HAP-1 (cell line): ENCODE data around the gene NOS1.

Experiments
- DNase-seq, 2 experiments: peaks; one replicate each; pipeline ENCODE4 v3.0.0-alpha.2; 2016 to 2020; ENCODE audit warnings: low spot score in 2 of 2
- H3K27me3 ChIP-seq: fragments of 250-450 bp; sonication (Bioruptor Pico); 2 replicates; pipeline ENCODE4 v1.5.1; 2020; ENCODE audit warnings: low read depth, mild to moderate bottlenecking, moderate library complexity
- H3K36me3 ChIP-seq: fragments of 250-450 bp; sonication (Bioruptor Pico); replicated peaks from 2 replicates; pipeline ENCODE4 v1.5.1; 2020; ENCODE audit warnings: mild to moderate bottlenecking
- H3K4me1 ChIP-seq: fragments of 250-450 bp; sonication (Bioruptor Pico); 2 replicates; pipeline ENCODE4 v1.5.1; 2020; ENCODE audit warnings: mild to moderate bottlenecking
- H3K4me3 ChIP-seq: fragments of 250-450 bp; sonication (Bioruptor Pico); 2 replicates; pipeline ENCODE4 v1.5.1; 2020; ENCODE audit warnings: mild to moderate bottlenecking, moderate library complexity
- H3K9me3 ChIP-seq: fragments of 250-450 bp; sonication (Bioruptor Pico); 2 replicates; pipeline ENCODE4 v1.5.1; 2020; ENCODE audit warnings: mild to moderate bottlenecking, moderate library complexity
- in situ Hi-C: fragments of 300-500 bp; cut with MboI; formaldehyde crosslinking; loops from 3 replicates; pipeline ENCODE4 v1.14.3; 2020; ENCODE audit warnings: low sequenced_read_pairs, inconsistent platforms, mixed read lengths

Gene NOS1

GRCh38 chr12:117333331-117333881 lies 28.0 kb downstream of the NOS1 start:
- Histone ChIP-seq H3K9me3 (no peaks in the 10 kb centered on the region), H3K4me1 (no peaks in the 10 kb centered on the region), H3K4me3 (no peak overlapping the region), H3K27me3 (peaks cover 19% of the 10 kb centered on the region), H3K36me3 (no peaks in the 10 kb centered on the region)
- no peak for DNase-seq
- in situ Hi-C loops: no loop called here

DNA sequence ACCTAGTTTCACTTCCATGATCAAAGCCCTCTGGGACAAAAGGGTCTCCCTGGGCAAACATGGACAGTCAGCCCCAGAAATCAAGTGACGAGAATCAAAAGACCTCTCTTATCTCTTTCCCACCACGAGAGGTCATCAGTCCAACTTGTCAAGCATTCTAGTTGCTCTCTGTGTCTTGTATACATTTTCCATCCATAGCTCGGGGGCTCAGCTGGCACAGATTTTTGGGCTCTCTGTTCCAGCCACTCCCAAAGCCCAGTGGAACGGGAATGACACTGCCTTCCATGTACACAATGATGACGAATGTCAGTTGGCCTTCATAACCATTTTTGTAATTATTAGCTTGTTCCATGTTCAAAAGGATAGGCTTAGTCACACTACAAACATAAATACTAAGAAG lies 29.7 kb downstream of the NOS1 start:
- in situ Hi-C loops: no loop called here
- H3K9me3 ChIP-seq: no peaks in the 10 kb centered on the region
- no peaks in the 10 kb centered on the region for H3K36me3 ChIP-seq
- no peaks in the 10 kb centered on the region for H3K4me1 ChIP-seq
- H3K4me3 ChIP-seq: no peak overlapping the region
- H3K27me3 ChIP-seq: peaks cover 21% of the 10 kb centered on the region
- no peak for DNase-seq

- in situ Hi-C loops: no loop called here
These were observed 30.8 kb downstream of the NOS1 start for GRCh38 chr12:117330441-117331113.

DNA sequence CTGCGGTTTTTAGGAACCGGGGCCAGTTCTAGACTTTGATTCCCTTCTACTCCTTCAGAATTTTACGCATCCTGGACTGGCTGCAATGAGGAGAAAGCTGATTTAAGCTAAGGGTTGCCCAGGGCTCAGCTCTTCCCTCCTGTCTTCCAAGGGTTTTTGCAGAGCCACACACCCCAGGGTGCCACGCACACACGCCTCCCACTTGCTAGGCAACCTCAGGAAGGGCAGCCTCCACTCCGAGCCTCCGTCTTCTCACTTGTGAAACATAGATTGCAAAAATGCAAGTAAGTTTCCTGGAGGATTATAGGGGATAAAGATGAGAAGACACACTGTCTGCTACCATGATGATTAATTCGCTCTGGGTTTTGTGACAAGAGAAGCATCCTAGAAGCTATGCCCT lies 31.7 kb downstream of the NOS1 start:
- H3K9me3 ChIP-seq: no peaks in the 10 kb centered on the region
- in situ Hi-C loops: no loop called here
- no peak for DNase-seq
- H3K36me3 ChIP-seq: no peaks in the 10 kb centered on the region
- H3K4me3 ChIP-seq: no peak overlapping the region
- no peaks in the 10 kb centered on the region for H3K4me1 ChIP-seq
- peaks cover 29% of the 10 kb centered on the region for H3K27me3 ChIP-seq

More at GRCh38 chr12:117330441-117331113, 30.8 kb downstream of the NOS1 start:
- no peaks in the 10 kb centered on the region for H3K9me3 ChIP-seq
- H3K4me3 ChIP-seq: no peak overlapping the region
- H3K36me3 ChIP-seq: no peaks in the 10 kb centered on the region
- no peaks in the 10 kb centered on the region for H3K4me1 ChIP-seq
- DNase-seq: no peak
- peaks cover 28% of the 10 kb centered on the region for H3K27me3 ChIP-seq

DNA sequence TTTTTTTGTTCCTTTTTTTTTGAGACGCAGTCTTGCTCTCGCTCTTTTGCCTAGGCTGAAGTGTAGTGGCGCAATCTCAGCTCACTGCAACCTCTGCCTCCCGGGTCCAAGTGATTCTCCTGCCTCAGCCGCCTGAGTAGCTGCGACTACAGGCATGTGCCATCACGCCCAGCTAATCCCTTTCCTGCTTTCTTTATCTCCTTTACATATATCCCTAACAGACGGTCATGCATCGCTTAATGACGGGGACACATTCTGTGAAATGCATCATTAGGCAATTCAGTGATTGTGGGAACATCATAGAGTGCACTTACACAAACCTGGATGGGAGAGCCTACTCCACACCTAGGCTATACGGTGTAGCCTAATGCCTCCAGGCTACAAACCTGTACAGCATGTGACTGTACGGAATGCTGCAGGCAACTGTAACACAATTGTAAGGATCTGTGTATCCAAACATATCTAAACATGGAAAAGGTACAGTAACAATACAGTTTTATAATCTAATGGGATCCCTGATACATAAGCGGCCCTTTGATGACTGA lies 32.8 kb downstream of the NOS1 start:
- DNase-seq: no peak
- in situ Hi-C loops: no loop called here
- Histone ChIP-seq H3K4me1 (no peaks in the 10 kb centered on the region), H3K27me3 (peaks cover 22% of the 10 kb centered on the region), H3K4me3 (no peak overlapping the region), H3K9me3 (no peaks in the 10 kb centered on the region), H3K36me3 (no peaks in the 10 kb centered on the region)

- Histone ChIP-seq H3K4me3 (no peak overlapping the region), H3K36me3 (no peaks in the 10 kb centered on the region), H3K27me3 (peaks cover 19% of the 10 kb centered on the region), H3K4me1 (no peaks in the 10 kb centered on the region), H3K9me3 (no peaks in the 10 kb centered on the region)
- no peak for DNase-seq
- in situ Hi-C loops: no loop called here
These were observed 39.0 kb downstream of the NOS1 start for GRCh38 chr12:117322428-117322827.

DNA sequence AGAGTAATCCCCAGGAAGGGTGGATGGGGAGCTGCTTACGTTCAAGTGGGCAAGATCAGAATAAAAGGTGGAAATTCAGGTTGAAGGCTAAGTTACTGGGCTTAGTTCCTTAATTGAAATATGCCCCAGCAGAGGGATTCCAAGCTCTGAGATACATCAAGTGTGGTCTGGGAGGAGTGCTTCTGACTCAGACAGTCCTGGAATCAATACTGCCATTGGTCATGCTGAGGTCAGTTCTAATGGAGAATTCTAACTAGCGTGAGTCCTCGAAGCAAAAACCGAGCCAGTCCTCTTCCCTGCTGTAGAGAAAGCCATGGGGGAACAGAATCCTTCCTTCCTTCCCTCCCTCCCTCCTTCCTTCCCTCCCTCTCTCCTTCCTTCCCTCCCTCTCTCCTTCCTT lies 39.9 kb downstream of the NOS1 start:
- Histone ChIP-seq H3K4me1 (no peaks in the 10 kb centered on the region), H3K27me3 (peaks cover 15% of the 10 kb centered on the region), H3K36me3 (no peaks in the 10 kb centered on the region), H3K9me3 (no peaks in the 10 kb centered on the region), H3K4me3 (no peak overlapping the region)
- in situ Hi-C loops: no loop called here
- no peak for DNase-seq

DNA sequence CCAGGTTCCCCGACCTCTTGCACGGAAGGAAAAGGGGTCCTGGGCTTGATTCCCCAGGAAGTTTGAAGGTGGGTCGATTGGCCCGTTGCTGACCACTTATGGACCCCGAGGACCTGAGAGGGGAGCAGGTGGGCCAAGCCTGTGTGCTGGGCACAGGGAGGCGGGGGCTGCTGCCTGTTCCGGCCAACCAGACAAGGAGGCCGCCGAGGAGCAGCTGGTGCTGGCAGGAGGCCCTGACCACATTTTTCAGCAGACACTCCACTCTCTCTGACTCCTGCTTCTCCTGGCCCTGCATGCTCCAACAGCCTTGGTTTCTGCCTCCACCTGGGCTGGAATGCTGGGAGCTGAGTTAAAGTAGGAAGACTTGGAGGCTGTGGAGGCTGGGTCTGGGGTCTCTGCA lies 42.8 kb downstream of the NOS1 start:
- DNase-seq: no peak
- no peaks in the 10 kb centered on the region for H3K27me3 ChIP-seq
- H3K36me3 ChIP-seq: no peaks in the 10 kb centered on the region
- in situ Hi-C loops: no loop called here
- H3K4me1 ChIP-seq: no peaks in the 10 kb centered on the region
- H3K4me3 ChIP-seq: no peak overlapping the region
- H3K9me3 ChIP-seq: no peaks in the 10 kb centered on the region

- Histone ChIP-seq H3K9me3 (no peaks in the 10 kb centered on the region), H3K4me1 (no peaks in the 10 kb centered on the region), H3K36me3 (no peaks in the 10 kb centered on the region), H3K4me3 (no peak overlapping the region), H3K27me3 (no peaks in the 10 kb centered on the region)
- no peak for DNase-seq
- in situ Hi-C loops: no loop called here
These were observed 45.1 kb downstream of the NOS1 start for GRCh38 chr12:117316336-117316735.

DNA sequence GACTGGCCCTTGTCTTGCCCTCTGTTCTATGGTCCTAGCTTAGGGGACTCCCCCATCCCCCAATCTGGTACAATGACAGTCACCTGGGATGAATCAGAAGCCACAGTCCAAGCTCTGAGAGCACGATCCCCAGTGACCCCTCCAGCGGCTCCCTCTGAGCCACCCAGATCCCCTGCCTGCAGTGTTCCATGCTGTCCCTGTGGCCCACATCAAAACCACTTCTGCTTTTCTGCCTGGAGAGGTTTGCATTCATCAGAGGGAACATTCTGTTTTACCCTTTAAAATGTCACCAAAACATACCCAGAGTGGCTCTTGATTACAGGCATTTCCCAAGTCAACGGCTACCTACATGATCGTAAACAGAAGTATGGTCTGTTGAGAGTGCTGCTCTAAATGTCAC lies 47.5 kb downstream of the NOS1 start:
- H3K4me1 ChIP-seq: no peaks in the 10 kb centered on the region
- H3K27me3 ChIP-seq: no peaks in the 10 kb centered on the region
- no peaks in the 10 kb centered on the region for H3K9me3 ChIP-seq
- in situ Hi-C loops: no loop called here
- H3K4me3 ChIP-seq: no peak overlapping the region
- no peak for DNase-seq
- H3K36me3 ChIP-seq: no peaks in the 10 kb centered on the region

DNA sequence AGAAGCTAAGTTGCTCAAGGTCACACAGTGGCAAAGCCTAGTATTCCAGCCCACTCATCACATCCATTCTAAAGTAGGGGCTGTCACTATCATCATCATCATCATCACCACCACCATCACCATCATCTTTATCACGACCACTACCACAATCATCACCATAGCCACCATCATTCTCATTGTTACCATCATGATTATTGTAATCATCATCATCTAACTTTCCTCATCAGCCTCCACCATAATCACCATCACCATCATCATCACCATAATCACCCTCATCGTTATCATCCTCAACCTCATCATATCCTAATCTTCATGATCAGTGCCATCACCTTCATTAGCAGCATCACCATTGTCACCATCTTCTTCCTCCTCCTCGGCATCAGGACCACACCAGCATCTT lies 48.7 kb downstream of the NOS1 start:
- H3K36me3 ChIP-seq: no peaks in the 10 kb centered on the region
- no peaks in the 10 kb centered on the region for H3K9me3 ChIP-seq
- H3K27me3 ChIP-seq: no peaks in the 10 kb centered on the region
- DNase-seq: no peak
- in situ Hi-C loops: no loop called here
- no peak overlapping the region for H3K4me3 ChIP-seq
- no peaks in the 10 kb centered on the region for H3K4me1 ChIP-seq

GRCh38 chr12:117309276-117309925 lies 52.0 kb downstream of the NOS1 start:
- H3K36me3 ChIP-seq: no peaks in the 10 kb centered on the region
- in situ Hi-C loops: no loop called here
- no peaks in the 10 kb centered on the region for H3K27me3 ChIP-seq
- no peaks in the 10 kb centered on the region for H3K4me1 ChIP-seq
- H3K4me3 ChIP-seq: no peak overlapping the region
- no peaks in the 10 kb centered on the region for H3K9me3 ChIP-seq
- no peak for DNase-seq

DNA sequence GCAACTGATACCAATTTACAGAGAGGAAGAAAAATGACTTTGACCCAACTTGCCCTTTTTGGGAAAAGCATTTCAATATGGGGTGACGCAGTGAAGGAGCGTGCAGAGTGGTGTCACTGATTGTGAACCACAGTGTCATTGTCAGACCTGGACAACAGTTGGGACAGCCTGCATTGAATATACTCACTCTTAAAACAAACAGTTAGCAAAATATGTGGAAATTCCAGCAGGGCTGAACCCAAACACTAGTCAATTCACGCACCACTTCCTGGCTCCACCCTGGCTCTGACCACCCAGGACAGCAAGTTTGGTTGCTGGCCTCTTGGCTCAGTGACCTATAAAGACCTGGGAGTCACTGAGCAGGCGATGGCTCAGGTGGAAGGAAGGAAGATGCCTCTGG lies 61.3 kb downstream of the NOS1 start:
- H3K27me3 ChIP-seq: peaks cover 3% of the 10 kb centered on the region; the same call in 1 of the 2 replicates
- H3K36me3 ChIP-seq: no peaks in the 10 kb centered on the region
- in situ Hi-C loops: no loop called here
- H3K4me3 ChIP-seq: no peak overlapping the region
- no peaks in the 10 kb centered on the region for H3K9me3 ChIP-seq
- no peaks in the 10 kb centered on the region for H3K4me1 ChIP-seq
- no peak for DNase-seq

GRCh38 chr12:117298648-117299225 lies 62.7 kb downstream of the NOS1 start:
- in situ Hi-C loops: no loop called here
- peaks cover 4% of the 10 kb centered on the region for H3K27me3 ChIP-seq
- no peaks in the 10 kb centered on the region for H3K9me3 ChIP-seq
- DNase-seq: no peak
- H3K4me1 ChIP-seq: no peaks in the 10 kb centered on the region
- H3K36me3 ChIP-seq: no peaks in the 10 kb centered on the region
- no peak overlapping the region for H3K4me3 ChIP-seq
